Measurements from ENCODE around the gene TSPAN32. TPM values are rescaled to one million over a fixed set of nuclear protein-coding genes. Genes with fewer than 3 reads are reported as not detected.
"Not testable (repeated sequence)": the region's sequence is repeated elsewhere in the genome, so short reads cannot be mapped to it uniquely, and the experiment has no call there.

TSPAN32 gene
- total and polyA plus RNA-seq, 2 donors (not counting 3 experiments of a cell fraction or from before 2014, with no cell fraction given) = not detected

GRCh38 chr11:2280208-2280607 is 21.6 kb upstream of the TSPAN32 start:
- H2AFZ ChIP-seq (ENCODE audit: low read depth, low read length) = no peak overlapping the region
- no peaks in the 10 kb centered on the region for H3K36me3 ChIP-seq (ENCODE audit: control insufficient read depth in 2 of 2, extremely low read depth in 1 of 2, insufficient read depth in 2 of 2, low read length in 2 of 2)
- H3K79me2 ChIP-seq (ENCODE audit: control insufficient read depth, insufficient read depth, low read length) = no peaks in the 10 kb centered on the region
- H3K27me3 ChIP-seq (ENCODE audit: control insufficient read depth in 2 of 2, insufficient read depth in 2 of 2, low read length in 2 of 2) = peaks cover 9 to 23% of the 10 kb centered on the region in 2 experiments
- H3K9me1 ChIP-seq (replicated peaks; ENCODE audit: control insufficient read depth, extremely low read depth, insufficient read depth, low read length) = no peaks in the 10 kb centered on the region
- POLR2A ChIA-PET = no interaction called here
- intact Hi-C loops (cut with micrococcal nuclease) (no loop called here), dilution Hi-C loops (cut with MboI; ENCODE audit: extremely low pct_ligation_motif_present, low sequenced_read_pairs) (no loop called here)
- H3K4me1 ChIP-seq (ENCODE audit: control insufficient read depth, extremely low read depth, insufficient read depth, low read length) = no peaks in the 10 kb centered on the region
- H3K9ac ChIP-seq (replicated peaks; ENCODE audit: extremely low read depth, insufficient read depth, low read length) = no peak overlapping the region
- FAIRE-seq (no peak), DNase-seq (ENCODE audit: low read depth, low spot score) (no peak)
- no TSS peak for BruUV-seq (replicated peaks)
- H3K4me2 ChIP-seq (ENCODE audit: insufficient read depth, low read length) = no peak overlapping the region
- TF ChIP-seq POLR2AphosphoS5 (IDR thresholded peaks at IDR 0.05; ENCODE audit: insufficient read depth, low read depth, low read length) (no peak), MYC (IDR thresholded peaks at IDR 0.05; ENCODE audit: low read depth, low read length) (no peak), GATA2 (IDR thresholded peaks at IDR 0.05; ENCODE audit: insufficient read depth, insufficient read length, low read depth, low read length) (no peak), POLR2A (IDR thresholded peaks at IDR 0.05; ENCODE audit: low read depth, low read length) (no peak), FOS (IDR thresholded peaks at IDR 0.05; ENCODE audit: borderline replicate concordance, insufficient read depth, low read length) (no peak), MAX (IDR thresholded peaks at IDR 0.05; ENCODE audit: insufficient read depth, insufficient read length) (no peak), JUN (IDR thresholded peaks at IDR 0.05; ENCODE audit: borderline replicate concordance, insufficient read depth, insufficient read length, low read depth) (no peak), EZH2 (IDR thresholded peaks at IDR 0.05; ENCODE audit: borderline replicate concordance, low read depth, low read length, severe bottlenecking) (no peak), CTCF (IDR thresholded peaks at IDR 0.05; ENCODE audit: extremely low read depth in 1 of 2, insufficient read depth in 1 of 2, low read depth in 1 of 2, low read length in 2 of 2) (no peak)
- H3K4me3 ChIP-seq (replicated peaks in 1 of 3; ENCODE audit: insufficient read depth in 1 of 3, low read depth in 1 of 3, low read length in 3 of 3) = no peak overlapping the region
- CTCF ChIA-PET = interaction anchor here (1.2 kb wide), 1 partner anchor 11 kb away, joined by 3 read pairs; no protein-coding TSS in a partner anchor
- no peaks in the 10 kb centered on the region for H3K9me3 ChIP-seq (replicated peaks; ENCODE audit: control insufficient read depth, insufficient read depth, low read length)
- H4K20me1 ChIP-seq (replicated peaks; ENCODE audit: control insufficient read depth, extremely low read depth, insufficient read depth, low read length) = no peaks in the 10 kb centered on the region
- no peak overlapping the region for H3K27ac ChIP-seq (ENCODE audit: insufficient read depth, low read depth, low read length)

- H3K9ac ChIP-seq (replicated peaks; ENCODE audit: extremely low read depth, insufficient read depth, low read length); H3K79me2 ChIP-seq (ENCODE audit: control insufficient read depth, insufficient read depth, low read length); POLR2A ChIA-PET; H3K36me3 ChIP-seq (ENCODE audit: control insufficient read depth in 2 of 2, extremely low read depth in 1 of 2, insufficient read depth in 2 of 2, low read length in 2 of 2); H3K4me1 ChIP-seq (ENCODE audit: control insufficient read depth, extremely low read depth, insufficient read depth, low read length); H4K20me1 ChIP-seq (replicated peaks; ENCODE audit: control insufficient read depth, extremely low read depth, insufficient read depth, low read length); BruUV-seq (replicated peaks); CTCF ChIA-PET; H3K9me3 ChIP-seq (replicated peaks; ENCODE audit: control insufficient read depth, insufficient read depth, low read length); H3K27ac ChIP-seq (ENCODE audit: insufficient read depth, low read depth, low read length); dilution Hi-C loops (cut with MboI; ENCODE audit: extremely low pct_ligation_motif_present, low sequenced_read_pairs); FAIRE-seq; intact Hi-C loops (cut with micrococcal nuclease); H3K9me1 ChIP-seq (replicated peaks; ENCODE audit: control insufficient read depth, extremely low read depth, insufficient read depth, low read length); H3K4me3 ChIP-seq (replicated peaks in 1 of 3; ENCODE audit: insufficient read depth in 1 of 3, low read depth in 1 of 3, low read length in 3 of 3); H3K4me2 ChIP-seq (ENCODE audit: insufficient read depth, low read length); H2AFZ ChIP-seq (ENCODE audit: low read depth, low read length); DNase-seq (ENCODE audit: low read depth, low spot score): not testable (repeated sequence)
- peaks cover 4 to 13% of the 10 kb centered on the region in 2 experiments for H3K27me3 ChIP-seq (ENCODE audit: control insufficient read depth in 2 of 2, insufficient read depth in 2 of 2, low read length in 2 of 2)
These were observed 15.5 kb upstream of the TSPAN32 start for GRCh38 chr11:2286350-2286749.

Data from endothelial cell of umbilical vein (primary cell).